Hematopoietic multipotent progenitor cell treated with erythropoietin and hydrocortisone succinate and interleukin-3 and kit ligand, for 4 days (in vitro differentiated cells): Measurements from ENCODE around the gene PRDM1.

Experiments
- DNase-seq: peaks from one replicate; pipeline ENCODE4 v3.0.0-alpha.2; 2015

PRDM1 gene

DNA sequence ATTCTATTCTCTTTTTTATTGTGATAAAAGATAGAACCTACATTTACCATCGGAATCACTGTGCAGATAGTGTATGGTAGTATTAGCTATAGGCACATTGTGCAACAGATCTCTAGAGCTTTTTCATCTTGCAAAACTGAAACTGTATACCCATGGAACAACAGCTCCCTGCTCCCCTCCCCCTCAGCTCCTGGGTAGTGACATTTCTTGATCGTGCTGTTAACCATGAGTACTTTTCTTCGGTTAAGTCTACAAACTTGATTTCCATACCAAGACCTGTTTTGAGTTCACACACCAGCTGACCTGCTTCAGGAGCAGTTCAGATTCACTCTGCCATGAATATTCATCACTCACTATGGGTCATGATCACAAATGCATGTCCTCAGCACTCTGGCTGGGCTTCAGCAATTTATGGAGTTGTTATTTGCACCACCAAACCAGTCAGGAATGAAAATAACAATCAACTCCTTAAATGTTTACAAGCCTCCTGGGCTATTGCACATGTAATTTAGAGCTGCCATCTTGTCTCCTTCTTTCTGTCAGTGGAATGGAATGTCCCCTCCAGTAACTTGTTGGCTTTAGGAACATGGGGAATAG lies 32.8 kb downstream of the PRDM1 start:
- DNase-seq: no peak

DNA sequence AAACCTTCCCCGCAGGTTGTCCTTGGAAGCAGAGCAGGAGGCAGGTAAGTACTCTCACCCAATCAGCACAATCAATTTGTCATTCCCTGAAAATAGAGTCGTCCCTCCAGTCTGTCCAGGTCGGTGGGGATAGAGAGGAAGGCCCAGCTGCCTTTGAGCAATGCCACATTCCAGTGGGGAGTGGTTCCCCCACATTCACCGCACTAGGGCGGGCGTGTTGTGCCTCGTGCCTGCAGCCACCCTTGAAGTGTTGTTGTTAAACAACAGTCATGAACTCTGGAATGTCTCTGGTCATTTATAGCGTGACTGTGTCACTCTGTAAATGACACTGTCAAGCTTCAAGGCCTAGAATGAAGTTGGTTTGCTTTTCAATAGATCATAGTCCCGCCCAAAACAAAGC lies 33.4 kb downstream of the PRDM1 start:
- no peak for DNase-seq

DNA sequence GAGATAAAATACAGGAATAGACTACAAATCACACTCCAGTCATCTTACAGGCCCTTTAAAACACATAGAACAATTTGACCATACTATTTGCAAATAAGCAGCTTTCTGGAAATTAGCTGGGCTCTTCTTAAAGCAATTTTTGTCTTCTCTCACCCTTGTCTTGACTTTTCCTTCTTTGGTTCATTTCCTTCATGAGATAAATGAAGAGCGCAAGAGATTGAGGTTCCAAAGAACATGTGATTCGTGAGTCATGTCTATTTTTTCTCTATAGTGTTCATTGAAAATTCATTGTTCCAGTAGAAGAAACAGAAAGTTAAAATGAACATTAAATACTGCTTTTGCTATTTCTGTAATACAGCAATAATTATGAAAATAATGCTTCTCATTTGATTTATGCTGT lies 33.9 kb downstream of the PRDM1 start:
- DNase-seq: no peak

DNA sequence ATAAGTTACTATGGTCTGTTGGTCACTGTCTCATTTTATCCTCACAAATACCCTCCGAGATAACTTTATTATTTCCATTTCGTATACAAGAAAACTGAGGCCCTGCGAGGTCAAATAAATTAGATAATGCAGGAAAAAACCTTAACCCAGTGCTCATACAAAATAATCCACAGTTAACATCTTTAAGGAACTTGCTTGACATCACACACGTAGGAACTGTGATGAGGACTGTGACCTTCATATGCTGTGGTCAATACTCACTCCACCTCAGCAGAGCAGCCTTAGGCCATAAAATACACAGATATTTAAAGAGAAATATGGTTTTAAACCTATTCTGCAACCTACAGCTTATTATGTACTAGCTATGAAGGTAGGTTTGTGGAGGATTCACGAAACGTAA lies 34.3 kb downstream of the PRDM1 start:
- DNase-seq: no peak

DNA sequence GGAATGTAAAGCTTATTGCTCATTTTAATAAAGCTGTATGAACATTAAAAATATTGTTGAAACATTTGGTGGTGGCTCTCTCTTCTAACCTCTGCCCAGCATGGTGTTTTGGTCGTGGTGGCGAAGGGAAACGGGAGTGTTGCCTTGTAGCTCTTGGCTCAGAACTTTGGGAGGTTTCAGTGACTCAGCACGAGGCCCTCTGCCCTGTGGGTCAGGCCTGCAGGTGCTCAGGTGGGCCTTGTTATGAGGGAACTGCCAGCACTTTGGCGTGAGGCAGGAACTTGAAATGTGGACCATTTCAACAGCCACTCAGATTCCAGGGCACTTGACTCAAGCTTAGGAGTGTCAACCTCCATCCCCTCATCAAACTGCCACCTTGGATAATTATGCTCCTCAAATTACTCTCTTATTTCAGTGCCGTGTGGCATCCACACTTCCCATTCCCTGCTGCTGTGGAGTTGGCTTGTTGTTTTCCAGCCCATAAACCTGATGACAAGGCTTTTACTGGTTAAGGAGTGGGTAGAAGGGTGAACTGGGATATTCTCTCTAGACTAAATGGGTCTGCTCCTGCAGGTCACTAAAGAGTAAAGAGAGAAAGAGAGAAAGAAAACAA lies 36.3 kb downstream of the PRDM1 start:
- DNase-seq: no peak

DNA sequence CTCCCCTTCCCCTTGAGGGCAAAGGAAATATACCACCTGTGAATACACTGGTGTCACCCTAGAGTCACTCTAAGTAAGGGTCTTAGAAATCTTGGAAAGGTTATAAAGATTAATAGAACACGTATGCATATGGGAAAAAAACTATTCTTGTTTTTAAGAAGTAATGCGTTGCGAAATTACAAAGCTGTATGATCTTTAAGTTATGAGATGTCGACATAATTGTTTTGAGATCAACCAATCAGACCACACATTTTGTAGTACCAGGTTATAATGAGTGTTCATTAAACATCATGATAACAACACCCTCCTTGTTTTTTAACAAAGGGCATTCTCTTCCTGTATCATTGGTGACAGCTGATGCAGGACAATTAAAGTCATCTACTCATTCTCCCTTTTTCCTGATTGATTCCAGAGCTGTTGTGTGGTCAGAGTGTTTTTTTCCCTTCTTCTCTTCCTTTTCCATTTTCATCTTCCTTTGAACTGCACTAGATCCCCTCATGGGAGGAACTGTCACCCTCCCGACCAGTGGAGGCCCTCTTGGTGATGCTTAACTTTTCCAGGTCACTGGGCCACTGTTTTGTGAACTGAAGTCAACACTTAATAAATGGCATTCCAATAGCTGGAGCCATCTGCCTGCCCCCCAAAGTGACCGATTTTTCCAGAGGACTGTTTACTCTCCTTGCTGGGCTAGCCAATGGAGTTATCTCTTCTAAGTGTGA lies 37.0 kb downstream of the PRDM1 start:
- peak; percentile 44 for DNase-seq

DNA sequence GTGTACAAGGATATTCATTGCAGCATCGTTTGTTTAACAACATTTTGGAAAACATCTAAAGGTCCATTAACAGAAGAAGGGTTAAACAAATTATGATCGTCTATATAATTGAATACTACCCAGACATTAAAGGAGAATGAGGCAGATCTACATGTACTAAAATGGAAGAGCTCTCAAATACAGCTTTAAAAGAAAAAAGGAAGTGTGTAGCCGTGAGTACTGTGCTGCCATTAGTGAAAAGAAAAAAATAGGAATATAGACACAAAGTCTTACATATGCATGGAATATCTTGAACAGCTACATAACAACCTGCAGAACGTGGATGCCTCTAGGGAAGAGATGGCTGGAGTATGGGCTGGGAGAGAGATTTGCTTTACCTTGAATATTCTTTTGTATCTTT lies 37.9 kb downstream of the PRDM1 start:
- no peak for DNase-seq

DNA sequence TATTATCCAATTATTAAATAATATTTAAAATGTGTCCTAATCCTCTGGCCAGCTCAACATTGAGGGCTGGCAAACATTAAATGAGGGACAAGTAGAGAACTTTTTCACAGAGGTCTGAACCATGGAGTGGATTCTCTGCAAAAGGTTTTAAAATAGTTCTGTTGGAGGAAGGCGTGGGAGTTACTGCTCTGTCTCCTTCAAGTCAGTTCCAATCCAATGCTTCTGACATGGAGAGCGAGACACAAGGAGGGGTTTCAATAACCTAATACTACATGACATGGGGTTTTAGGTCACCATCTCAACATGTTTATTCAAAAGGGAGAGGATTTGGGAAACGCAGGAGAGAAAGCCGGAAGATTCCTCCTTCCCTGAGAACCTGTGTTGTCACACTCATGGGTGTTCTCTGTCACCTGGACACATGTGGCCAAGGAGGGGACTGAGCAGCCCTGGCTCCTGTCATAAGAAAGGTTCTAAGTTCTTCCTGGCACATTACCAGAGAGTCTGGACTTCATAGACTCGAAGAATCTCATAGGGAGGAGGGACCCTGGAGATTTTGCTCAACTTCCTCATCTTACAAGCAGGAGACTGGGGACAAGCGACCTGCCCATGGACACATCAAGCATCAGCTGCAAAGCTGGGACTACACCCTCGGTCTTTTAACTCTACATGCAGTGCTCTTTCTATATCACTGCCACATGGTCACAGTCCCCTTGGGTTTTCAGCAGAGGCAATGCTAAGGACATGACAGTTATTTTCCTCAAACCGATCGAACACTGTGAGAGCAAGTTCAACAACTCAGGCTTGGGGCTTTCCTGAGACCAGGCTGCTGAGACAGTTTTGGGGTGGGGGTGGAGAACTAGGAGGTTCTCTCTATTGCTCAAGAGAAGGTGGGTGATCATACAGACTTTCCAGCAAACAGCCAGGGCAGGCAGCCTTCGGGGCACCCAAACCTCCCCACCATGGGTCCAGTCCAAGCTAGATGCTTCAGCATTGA lies 38.6 kb downstream of the PRDM1 start:
- no peak for DNase-seq

DNA sequence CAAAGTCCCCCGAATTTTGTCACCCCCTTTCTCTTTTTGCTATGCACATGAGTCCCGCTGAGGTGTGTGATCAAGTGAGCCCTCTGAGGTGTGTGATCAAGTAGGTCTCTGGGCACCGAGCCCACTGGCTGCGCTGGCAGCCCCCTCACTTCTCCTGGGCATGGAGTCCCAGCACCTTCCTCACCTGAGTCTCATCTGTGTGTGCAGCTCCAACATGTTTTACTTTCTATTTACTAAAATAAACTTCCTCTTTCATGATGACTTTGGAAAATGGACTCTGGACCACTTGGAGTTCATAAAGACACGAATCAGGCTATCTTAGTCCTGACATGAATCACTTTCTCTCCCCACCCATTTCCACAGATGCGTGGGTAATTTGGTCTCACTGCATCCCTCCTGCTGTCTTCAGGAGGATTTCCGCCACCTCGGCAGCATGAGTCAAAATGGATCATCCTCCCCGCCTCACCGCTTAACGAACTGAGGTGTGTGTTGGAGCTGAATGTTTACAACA lies 39.8 kb downstream of the PRDM1 start:
- DNase-seq: peak; percentile 49

DNA sequence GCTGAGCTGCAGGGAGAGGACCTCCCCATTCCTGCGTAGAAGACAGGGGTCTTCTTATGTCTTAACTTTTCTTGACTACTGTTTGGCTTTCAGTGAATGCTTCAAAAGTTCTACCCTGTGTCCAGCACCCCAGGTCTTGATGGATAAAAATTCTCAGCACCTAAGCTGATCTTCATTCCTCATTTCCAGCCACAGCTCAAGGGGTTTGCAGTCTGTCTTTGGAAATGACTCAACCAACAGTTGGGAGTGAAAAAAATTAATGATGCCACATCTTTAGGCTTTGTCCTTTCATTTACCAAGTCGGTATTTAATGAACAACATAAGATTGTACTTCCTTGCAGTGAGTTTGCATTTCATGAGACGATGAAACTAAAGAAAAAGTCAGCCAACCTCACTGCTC lies 40.3 kb downstream of the PRDM1 start:
- no peak for DNase-seq

DNA sequence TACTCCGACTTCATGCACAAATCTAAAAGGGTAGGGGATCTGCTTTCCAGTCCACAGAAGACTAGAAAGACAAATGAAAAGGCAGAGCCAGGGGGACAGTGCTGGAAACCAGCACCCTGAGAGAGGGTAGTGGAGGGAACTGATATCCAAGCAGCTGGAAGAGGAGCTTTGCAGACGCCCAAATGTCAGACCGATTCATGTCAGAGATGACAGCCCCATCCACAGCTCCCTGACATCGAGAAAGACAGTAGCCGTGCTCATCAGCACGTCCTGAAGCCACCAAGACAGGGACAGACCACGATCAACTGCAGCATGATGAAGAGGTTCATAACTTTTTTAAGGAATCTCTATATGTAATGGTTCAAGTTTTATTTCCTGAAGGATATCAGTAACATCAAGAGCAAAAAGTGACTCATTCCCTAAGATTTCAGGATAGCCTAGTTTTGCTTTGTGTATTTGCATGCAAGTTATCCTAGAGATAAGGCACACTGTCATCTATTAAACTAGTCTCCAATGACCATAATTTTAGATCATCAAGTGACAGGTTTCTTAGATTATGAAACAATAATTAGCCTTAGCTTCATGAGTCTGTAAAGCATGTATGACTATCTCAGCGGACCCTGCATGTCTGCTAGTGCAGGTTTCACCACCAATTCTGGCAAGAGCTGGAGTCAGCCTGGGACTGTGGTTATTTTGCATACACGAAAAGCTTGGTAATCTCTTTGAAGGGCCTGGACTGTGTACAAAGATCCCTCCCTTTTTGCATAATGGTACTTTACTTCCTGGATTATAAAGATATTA lies 43.0 kb downstream of the PRDM1 start:
- DNase-seq: no peak

DNA sequence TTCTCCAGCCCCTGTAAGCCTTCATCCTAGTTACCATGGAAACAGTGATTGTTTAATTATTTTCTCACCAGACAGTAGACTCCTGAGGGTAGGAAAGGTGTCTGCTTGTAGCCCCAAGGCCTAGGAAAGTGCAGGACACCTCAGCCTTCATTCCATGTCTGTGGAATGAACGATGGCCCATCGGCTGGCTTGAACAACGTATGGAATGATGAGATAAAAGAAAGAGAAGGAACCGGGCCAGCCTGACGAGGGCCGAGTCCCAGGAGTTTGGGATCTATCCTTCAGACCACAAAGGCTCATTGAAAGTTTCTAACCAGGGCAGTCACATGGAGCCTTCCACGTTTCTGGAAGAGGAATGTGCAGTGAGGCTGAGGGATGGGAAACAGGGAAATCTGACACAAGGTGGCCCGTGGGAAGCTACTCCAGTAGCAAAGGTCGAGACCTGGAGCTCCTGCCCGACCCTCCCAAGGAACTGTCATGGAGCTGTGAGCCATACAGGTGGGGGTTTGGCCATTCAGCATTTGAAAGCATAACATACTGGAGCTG lies 46.1 kb downstream of the PRDM1 start:
- DNase-seq: no peak

DNA sequence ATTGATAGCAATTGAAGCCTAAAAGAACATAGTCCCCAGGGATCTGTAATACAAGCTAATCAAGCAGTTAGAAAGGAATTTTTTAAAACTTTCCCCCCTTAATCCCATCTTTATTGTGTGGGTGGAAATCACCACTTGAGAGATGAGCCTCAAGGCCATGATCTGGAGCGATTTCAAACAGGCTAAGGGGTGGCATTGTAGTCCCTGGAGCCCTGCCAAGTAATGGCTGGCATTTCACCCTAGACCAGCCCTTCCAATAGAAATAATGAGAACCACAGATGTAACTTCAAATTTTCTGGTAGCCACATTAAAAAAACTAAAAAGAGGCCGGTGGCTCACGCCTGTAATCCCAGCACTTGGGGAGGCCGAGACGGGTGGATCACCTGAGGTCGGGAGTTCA lies 46.9 kb downstream of the PRDM1 start:
- DNase-seq: no peak

DNA sequence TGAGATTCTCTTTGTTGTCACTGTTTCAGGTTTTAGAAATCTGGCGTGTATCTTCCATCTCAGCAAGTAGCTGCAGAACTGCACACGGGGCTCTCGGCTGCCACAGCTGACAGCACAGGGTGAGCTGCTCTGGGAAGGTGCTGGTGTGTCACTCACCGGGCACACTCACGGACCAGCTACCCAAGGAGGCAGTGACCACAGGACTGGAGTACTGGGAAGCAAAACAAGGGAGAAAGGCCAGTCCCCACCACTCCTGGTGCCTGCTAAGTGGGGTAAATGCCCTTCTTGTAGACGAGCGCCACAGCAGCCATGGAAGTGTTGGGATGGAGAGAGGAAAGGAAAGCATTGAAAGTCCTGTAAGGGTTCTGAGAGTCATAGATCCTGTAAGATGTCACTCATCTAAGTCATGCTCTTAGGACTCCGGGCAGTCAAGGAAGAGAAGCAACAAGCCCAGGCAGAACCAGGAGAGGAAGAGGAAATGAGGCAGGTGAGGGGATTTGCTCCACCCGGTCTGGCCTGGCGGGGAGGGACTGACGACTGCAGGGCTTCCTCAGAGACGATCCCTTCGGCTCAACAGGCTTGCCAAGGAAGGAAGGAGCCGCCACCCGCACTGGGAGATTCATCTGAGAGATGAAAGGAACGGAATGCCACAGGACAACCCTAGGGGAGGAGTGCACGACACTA lies 48.1 kb downstream of the PRDM1 start:
- DNase-seq: no peak

DNA sequence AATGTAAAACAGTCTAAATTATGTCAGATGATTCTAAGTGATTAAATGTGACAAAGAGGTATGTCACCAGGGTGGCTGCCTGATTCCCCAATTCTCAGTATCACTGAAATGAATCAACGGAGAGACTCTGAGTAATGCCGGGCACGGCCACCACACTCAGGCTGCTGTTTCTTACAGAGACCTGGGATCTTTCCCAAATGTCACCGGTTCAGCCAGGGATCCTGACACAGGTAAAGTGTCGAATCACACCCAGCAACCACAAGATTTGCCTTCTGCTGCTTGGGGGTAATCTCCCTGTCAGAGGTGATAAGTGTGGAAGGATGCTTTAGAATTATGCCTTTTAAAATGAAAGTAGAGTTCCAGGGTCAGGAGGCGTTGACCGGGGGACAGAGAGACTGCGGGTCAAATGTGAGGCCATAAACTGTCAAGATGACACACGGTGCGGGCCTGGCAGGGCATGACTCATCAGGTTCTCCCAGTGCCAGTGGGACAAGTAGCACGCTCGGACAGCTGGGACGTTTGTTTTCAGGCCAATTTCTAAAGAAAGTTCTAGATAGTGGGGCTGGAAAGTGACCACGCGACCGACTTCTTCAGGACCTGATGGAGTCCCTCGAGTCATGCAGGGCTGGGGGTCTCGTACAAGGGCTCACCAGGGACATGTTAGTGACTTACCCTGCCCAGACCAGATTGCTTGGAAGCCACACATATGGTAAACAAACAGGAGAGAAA lies 48.9 kb downstream of the PRDM1 start:
- no peak for DNase-seq

DNA sequence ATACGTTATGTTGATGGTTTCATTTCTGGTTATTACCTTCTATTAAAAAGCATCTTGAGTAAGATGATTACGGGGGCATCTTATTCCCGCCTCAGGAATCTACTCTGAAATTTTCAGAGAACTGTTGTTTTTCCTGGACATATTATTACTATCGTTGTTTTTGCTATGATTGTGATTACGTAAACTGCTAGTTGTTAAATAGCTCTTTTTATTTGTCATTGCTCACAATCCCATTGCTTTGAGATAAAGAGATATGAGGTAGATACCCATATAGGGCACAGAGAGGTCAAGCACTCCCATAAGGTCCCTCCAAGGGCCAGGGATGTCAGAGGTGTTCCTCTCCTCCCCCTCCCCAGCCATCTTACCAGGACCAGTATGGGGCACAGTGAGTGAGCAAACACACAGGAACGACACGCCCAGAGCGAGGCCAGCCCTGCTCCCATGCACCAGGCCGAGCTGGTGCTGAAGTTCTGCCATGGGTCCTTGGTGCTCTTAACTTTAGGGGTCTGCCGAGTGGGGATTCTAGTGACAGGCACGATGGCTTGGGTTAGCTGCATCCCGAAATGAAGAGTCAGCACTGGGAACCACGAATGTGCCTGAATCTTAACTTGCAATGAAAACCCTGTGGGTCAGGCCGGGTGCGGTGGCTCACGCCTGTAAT lies 49.9 kb downstream of the PRDM1 start:
- no peak for DNase-seq

DNA sequence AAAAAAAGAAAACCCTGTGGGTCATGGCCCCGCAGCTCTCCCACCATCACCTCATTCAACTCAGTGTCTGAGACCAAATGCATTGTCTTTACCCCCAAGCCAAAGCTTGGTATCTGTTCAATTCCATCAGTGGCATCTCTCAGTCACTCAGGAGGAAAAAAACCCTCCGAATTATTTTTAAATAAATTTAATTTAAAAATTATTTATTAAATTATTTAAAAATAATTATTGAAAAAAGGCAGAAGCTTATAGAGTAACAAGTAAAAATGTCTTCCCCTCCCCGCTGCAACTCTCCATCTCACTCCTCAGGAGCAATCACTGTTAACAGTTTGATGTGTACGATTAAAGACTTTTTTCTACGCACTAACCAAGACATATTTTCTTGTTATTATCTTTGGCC lies 50.7 kb downstream of the PRDM1 start:
- no peak for DNase-seq

DNA sequence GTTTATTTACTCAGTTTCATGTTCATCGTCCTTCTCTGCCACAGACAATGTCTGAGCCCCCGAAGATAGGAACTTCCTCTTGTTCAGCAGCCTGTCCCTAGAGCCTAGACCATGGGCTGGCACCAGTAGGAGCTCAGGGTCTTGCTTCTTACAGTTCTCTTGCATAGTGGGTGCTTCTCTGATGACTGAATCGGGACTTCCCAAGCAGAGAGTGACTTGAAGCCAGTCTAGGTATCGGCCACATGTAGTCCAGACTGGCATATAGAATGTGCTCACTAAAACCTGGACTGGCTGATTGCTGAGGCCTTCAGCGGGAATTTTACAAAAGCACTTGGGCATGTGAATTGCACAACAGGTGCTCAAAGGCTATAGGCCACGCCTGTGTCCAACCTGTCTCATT lies 52.0 kb downstream of the PRDM1 start:
- DNase-seq: no peak

DNA sequence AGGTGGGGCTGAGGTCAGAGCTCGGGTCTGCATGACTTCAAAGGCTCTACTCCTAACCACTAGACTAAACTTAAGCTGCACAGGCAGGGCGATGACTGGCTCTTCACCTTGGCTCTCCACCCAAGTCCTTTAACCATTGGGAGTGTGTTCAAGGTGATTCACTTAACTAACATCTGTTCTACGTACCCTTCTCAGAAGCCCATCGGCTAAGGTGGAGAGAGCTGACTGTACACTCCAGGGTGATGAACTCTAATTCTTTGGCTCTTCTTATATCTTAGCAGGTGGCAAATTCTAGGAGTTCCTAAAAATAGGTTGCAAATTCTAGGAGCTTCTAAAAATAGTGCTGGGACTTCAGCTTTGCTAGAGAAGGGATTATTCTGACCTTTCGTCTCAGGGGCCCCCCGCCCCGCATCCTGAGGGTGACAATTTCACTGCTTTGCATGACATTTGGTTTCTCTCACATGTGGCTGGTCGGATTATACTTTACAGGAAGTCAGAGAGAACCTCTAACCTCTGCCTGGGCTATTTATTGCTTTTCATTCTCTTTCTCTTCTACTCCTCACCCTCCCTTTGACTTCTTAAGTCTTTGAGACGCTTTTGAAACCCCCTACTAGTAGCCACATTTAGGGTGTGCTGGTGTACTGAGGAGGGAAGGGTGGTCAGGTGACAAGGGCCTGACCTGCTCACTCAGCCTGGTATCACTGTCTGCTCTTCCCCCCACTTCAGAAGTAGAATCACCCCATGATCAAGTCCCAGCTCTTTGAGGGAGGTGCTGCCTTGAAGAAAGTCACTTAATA lies 55.5 kb downstream of the PRDM1 start:
- no peak for DNase-seq
